T follicular helper cell (primary cell): ENCODE results near the gene DLL3.
"Not testable (repeated sequence)": the region's sequence is repeated elsewhere in the genome, so short reads cannot be mapped to it uniquely, and the experiment has no call there.

Source experiments
- DNase-seq: peaks from one replicate; pipeline ENCODE4 v3.0.0-alpha.2; 2020; ENCODE audit warnings: low read depth
- total RNA-seq, 2 experiments: gene quantifications; one replicate each; lab custom pipeline; 2026; lab: John Stamatoyannopoulos, UW

DLL3 gene, protein sequence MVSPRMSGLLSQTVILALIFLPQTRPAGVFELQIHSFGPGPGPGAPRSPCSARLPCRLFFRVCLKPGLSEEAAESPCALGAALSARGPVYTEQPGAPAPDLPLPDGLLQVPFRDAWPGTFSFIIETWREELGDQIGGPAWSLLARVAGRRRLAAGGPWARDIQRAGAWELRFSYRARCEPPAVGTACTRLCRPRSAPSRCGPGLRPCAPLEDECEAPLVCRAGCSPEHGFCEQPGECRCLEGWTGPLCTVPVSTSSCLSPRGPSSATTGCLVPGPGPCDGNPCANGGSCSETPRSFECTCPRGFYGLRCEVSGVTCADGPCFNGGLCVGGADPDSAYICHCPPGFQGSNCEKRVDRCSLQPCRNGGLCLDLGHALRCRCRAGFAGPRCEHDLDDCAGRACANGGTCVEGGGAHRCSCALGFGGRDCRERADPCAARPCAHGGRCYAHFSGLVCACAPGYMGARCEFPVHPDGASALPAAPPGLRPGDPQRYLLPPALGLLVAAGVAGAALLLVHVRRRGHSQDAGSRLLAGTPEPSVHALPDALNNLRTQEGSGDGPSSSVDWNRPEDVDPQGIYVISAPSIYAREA
- 0.12 to 0.91 reads per million in 2 experiments for total RNA-seq

DNA sequence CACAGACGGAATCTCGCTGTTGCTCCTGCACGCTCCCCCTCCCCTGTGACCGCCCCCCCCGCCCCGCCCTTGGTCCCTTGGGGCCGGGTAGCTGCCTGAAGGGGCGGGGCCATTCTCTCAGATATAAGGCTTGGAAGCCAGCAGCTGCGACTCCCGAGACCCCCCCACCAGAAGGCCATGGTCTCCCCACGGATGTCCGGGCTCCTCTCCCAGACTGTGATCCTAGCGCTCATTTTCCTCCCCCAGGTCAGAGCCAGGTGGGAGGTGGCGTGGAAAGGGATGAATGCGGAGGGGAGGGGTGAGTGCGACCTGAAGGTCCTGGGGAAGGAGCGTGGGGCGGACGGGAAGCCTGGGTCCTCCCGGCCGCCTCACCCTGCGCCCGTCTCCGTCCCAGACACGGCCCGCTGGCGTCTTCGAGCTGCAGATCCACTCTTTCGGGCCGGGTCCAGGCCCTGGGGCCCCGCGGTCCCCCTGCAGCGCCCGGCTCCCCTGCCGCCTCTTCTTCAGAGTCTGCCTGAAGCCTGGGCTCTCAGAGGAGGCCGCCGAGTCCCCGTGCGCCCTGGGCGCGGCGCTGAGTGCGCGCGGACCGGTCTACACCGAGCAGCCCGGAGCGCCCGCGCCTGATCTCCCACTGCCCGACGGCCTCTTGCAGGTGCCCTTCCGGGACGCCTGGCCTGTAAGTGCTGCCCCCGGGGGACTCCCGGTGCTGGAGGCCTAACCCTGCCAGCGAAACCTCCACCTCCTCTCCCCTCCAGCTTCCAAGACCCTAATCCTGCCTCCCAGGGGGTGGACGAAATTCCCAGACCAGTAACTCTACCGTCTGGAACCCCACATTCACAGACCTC, at the start of gene DLL3:
Gene DLL3 (plus strand): TSS at position 150 of the 845 bp plus-strand sequence. CDS start 28 bp downstream, at position 178.
- no peak for DNase-seq

DNA sequence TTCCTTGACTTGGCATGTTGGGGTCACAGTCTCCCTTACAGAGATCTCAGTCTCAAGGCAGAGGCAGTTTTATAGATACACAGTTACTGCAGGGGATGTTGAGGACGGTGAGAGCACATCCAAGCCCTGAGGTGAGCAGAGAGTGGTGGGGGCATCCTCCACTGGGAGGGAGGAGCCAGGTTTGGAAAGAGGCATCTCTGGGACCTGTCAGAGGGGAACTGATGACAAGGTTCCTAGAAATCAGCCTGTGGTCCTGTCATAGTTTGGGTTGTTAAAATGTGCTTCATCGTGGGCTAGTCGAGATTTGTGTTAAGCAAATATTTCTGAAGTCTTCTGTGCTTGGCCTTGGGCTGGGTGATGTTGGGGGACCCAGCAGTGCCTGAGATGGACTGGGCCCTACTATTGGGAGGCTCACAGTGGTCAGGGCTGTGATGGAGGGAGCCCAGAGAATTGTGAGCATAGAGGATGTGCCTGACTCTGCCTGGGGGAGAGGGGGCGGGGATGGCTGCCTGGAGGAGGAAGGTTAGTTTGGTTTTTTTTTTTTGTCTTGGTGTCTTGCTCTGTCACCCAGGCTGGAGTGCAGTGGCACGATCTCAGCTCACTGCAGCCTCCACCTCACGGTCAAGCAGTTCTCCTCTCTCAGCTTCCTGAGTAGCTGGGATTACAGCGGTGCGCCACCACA, 49.5 kb upstream of the DLL3 start:
- no peak for DNase-seq

DNA sequence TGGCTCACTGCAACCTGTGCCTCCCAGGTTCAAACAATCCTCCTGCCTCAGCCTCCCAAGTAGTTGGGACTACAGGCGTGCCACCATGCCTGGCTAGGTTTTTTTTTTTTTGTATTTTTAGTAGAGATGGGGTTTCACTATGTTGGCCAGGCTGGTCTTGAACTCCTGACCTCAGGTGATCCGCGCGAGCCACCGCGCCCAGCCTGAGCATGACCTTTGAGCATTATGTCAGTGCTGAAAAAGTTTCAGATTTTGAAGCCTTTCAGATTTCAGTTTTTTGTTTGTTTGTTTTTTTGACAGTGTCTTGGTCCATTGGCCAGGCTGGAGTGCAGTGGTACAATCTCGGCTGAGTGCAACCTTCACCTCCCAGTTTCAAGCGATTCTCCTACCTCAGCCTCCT, 47.5 kb upstream of the DLL3 start:
- not testable (repeated sequence) for DNase-seq

DNA sequence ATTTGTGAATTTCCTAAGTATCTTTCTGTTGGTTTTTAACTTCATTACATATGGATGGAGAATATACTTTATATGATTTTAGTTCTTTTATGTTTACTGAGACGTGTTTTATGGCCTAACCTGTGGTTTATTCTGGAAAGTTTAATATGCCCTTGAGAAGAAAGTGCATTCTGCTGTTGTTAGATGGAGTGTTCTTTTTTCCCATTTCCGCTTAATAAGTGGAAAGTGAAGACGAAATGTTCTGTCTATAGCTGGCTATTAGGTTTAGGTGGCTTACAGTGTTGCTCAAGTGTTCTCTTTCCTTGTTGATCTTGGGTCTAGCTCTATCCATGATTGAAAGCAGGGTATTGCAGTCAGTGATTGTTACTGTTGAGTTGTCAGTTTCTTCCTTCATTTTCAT, 35.3 kb upstream of the DLL3 start:
- DNase-seq: no peak

DNA sequence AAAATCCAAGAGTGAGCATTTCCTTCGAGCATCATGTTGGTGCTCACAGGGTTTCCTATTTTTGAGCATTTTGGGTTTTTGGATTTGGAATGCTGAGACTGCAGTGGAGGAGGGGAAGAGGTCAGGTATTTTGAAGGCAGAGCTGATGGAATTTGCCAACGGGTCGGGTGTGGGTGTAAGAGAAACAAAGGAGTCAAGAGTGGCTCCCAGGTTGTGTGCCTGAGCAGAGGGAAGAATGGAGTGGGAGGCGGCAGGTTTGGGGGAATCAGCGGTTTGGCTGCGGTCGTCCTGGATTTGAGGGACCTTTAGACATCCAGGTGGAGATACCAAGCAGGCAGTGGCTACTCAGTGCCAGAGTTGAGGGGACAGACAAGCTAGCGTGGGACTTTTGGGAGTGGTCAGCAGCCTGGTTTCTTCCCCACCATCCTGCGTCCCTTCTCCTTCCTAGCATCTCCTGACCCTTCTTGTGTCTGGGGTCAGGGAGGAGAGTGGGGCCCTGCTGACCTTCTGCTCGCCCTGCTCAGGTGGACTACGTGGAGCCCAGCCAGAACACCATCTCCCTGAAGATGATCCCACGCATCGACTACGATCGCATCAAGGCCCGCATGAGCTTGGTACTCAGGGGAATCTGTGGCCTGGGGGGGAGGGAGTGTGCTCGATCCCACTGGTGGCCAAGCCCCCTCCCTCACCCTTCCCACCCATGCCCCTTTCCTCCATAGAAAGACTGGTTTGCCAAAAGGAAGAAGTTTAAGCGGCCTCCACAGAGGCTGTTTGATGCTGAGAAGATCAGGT, 32.6 kb upstream of the DLL3 start:
- no peak for DNase-seq

DNA sequence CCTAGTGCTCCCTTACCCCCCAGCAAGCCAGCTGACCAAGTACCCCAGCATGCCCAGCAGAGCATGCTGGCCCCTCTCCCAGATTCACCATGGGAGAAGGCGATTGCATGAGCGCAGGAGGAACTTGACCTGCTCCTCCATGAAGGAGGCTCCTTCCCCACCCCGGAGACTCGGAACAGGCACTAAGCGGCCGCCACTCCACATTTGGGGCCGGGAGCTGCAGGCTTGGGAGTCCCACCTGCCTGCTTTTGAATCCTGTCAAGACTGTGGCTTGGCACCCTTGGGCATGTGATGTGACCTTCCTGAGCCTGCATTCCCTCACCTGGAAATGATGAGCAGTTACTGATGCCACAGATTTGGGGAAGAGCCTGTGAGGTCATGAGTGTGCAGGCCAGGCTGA, 30.8 kb upstream of the DLL3 start:
- no peak for DNase-seq

DNA sequence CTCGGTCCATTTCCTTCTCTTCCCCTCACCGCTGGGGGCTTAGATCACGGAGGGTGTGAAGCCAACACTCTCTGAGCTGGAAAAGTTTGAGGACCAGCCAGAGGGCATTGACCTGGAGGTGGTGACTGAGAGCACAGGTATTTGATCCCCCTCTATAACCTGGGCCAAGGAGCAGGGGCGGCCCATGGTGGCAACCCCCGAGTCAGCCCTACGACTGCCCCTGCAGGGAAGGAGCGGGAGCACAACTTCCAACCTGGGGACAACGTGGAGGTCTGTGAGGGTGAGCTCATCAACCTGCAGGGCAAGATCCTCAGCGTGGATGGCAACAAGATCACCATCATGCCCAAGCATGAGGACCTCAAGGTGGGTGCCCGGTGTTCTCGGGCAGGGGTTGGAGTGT, 29.7 kb upstream of the DLL3 start:
- no peak for DNase-seq

DNA sequence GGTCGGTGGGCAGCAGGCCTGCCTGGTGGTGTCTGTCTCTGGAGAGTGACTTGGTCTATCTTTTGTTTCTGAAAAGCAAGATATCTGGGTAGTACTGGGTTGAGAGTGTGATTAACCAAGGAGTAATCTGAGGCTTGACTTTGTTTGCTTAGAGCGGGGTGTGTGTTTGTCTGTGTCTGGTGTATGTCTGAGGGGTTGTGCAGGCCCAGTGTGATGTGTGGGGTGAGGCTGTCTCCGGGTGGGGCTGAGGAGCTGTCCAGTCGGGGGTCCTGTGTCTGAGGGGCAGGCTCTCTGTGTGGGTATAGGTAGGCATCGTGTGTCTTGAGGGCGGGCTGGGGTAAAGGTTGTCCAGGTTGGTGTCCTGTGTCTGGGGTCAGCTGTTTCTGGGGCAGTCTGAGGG, 29.2 kb upstream of the DLL3 start:
- no peak for DNase-seq

DNA sequence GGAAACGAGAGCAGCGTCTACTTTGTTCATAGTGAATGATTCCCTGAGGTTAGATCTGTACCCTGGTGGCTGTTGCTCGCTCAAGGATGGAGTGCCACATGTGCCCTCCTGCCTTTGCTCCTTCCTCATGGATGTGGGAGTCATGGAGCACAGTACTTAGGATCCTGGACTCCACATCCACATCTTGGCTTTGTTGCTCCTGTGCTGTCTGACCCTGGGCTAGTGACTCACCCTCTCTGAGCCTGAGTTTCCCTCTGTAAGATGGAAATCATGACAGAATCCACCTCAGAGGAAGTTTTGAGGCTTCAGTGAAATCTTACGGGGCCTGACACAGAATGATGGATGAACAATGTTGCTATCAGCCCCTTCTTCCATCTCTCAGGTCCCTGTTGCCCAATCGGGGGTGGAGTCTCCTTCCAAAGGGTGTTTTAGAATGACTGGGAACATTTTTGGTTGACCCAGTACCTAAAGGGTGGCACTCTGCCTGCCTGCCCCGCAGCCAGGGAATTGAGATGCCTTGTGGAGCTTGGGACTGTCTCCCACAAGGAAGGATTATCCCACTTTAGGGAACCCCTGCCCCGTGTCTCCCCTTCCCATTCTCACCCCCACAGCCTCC, 27.9 kb upstream of the DLL3 start:
- no peak for DNase-seq

DNA sequence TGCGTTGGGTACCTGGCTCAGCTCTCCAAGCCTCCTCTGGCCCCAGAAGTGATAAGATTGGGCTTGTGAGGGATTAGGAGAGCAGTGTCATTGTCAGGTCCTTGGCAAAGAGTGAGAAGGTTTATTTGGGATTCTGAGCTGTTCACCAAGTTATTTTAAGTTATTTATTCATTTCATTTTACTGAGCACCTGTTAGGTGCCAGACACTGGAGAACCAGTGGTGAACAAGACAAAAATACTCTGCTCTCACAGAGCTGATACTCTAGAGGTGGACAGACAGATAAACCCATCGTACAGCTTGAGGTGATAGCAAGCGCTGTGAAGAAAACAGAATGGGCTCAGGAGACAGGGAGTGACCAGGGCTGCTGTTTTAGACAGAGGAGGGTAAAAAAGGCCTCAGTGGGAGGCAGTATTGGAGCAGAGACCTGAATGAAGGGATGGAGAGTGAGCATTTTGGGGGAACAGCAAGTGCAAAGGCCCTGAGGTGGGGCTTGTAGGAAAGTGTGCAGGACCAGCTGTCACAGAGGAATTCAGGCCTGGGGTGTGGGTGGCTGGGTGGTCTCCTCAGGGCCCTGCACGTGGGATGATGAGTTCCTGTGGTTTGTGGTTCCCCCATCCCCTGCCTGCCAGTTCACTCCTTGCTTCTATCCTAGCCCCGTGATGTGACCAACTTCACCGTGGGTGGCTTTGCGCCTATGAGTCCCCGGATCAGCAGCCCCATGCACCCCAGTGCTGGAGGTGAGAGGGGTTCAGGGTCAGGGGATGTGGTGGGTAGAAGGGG, 26.8 kb upstream of the DLL3 start:
- DNase-seq: no peak

DNA sequence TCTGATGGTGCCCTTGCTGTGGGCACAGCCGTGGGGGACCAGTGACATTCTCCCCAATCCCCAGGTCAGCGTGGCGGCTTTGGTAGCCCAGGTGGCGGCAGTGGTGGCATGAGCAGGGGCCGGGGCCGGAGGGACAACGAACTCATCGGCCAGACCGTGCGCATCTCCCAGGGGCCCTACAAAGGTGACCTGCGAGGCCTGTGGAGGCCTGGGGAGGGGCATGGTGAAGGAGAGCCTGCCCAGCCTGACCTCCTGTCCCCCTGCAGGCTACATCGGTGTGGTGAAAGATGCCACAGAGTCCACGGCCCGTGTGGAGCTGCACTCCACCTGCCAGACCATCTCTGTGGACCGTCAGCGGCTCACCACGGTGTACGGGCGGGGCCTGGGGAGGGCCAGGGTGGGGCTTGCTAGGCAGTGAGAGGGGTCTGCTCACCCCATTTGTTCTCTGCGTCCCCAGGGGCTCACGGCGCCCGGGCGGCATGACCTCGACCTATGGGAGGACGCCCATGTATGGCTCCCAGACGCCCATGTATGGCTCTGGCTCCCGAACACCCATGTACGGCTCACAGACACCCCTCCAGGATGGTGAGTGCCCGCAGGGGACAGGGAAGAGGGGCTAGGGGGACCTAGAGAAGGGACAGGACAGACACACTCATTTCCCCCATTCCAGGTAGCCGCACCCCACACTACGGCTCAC, 25.9 kb upstream of the DLL3 start:
- no peak for DNase-seq

DNA sequence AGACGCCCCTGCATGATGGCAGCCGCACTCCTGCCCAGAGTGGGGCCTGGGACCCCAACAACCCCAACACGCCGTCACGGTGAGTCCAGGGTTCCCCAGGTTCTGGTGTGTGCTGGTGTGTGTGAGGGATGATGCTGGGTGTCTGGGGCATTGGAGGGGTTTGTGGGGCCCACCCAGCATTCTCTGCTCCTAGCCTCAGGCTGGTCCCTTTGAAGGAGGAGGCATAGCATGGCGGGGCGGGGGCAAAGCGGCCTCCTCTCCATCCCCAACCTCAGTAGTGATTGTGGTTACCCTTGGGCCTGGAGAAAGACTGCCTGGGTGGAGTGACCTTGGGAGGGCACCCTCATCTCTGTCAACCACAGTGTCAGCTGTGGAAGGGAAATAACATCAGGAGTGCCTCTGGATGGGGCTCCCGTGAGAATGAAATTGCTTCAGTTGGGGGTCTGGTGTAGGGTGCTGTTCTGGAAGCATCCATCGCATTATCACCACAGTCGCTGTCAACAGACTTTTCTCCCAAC, 25.2 kb upstream of the DLL3 start:
- DNase-seq: no peak

DNA sequence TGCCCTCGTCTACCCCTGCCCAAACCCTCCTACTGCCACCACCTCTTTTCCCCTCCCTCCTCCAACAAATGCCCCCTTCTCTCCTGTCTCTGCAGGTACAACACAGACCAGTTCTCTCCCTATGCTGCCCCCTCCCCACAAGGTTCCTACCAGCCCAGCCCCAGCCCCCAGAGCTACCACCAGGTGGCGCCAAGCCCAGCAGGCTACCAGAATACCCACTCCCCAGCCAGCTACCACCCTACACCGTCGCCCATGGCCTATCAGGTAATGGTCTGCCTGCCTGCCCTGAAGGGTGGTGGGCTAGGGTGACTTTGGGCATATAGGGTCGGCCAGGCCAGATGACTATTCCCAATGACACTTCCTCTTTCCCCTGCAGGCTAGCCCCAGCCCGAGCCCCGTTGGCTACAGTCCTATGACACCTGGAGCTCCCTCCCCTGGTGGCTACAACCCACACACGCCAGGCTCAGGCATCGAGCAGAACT, 24.6 kb upstream of the DLL3 start:
- DNase-seq: peak; percentile 62

DNA sequence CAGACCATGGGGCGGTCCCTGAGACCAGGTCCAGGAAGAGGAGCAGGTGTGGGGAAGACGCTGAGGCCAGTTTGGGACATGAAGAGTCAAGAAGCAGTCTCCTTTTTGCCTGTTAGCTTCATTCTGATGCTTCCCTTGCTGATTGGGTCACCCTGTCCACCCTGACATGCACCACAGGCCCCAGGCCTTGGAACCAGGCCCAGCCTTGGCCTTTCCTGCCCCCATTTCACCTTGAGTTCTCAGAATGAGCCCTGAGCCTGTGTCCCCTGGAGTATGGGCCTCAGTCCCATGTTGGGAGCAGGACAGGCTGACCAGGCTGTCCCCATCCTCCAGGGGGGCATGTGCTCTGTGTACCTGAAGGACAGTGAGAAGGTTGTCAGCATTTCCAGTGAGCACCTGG, 23.0 kb upstream of the DLL3 start:
- DNase-seq: no peak

DNA sequence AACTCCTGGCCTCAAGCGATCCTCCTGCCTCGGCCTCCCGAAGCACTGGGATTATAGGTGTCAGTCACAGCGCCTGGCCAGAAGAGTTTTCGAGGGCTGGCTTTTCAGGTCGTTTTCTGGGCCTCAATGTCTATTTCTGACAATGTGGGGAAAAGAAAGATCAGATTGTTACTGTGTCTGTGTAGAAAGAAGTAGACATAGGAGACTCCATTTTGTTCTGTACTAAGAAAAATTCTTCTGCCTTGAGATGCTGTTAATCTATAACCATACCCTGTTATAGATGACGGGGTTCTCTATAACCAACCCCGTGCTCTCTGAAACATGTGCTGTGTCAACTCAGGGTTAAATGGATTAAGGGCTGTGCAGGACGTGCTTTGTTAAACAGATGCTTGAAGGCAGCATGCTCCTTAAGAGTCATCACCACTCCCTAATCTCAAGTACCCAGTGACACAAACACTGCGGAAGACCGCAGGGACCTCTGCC, 19.4 kb upstream of the DLL3 start:
- not testable (repeated sequence) for DNase-seq

DNA sequence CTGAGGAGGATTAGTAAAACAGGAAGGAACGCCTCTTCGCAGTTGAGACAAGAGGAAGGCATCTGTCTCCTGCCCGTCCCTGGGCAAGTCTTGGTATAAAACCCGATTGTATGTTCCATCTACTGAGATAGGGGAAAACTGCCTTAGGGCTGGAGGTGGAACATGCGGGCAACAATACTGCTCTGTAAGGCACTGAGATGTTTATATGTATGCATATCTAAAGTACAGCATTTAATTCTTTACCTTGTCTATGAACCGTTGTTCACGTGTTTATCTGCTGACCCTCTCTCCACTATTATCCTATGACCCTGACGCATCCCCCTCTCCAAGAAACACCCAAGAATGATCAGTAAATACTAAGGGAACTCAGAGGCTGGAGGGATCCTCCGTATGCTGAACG, 18.8 kb upstream of the DLL3 start:
- DNase-seq: no peak

DNA sequence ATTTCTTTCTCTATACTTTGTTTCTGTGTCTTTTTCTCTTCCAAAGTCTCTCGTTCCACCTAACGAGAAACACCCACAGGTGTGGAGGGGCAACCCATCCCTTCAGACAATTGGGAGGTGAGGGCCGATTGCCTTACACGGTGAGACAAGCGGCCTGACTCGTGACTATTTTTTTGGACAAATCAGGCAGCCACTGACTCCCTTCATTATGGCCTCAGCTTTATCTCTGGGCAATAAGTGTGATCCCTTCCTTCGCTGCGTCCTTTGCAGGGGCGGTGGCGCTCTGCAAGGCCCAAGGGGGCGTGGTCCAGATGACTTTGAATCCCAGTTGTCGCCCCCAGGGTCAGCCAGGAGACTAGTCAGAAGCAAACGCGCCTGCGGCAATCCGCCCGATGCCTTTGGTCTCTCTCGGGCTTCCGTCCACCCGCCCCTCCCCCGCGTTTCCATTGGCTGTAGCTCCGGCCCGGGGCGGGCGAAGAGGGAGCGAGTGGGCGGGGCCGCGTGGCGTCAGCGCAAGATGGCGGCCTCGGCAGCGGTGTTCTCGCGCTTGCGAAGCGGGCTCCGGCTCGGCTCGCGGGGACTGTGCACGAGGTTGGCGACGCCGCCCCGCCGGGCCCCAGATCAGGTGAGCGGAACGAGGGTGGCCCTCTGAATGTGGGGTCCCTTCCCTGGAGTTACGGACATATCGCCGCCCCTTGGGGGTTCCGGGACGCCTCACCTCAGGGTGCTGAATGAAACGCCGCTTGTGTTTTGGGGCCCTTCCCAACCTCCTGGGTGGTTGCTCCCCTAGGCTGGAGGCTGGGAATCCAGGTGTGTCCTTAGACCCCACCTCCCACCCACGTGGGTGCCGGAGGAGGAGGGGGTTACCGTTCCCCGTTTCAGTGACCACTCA, 18.2 kb upstream of the DLL3 start, which contains the start of gene TIMM50:
Gene TIMM50 (plus strand): TSS at position 502 of the 892 bp plus-strand sequence. CDS start 16 bp downstream, at position 518.
- peak; percentile 95 for DNase-seq

DNA sequence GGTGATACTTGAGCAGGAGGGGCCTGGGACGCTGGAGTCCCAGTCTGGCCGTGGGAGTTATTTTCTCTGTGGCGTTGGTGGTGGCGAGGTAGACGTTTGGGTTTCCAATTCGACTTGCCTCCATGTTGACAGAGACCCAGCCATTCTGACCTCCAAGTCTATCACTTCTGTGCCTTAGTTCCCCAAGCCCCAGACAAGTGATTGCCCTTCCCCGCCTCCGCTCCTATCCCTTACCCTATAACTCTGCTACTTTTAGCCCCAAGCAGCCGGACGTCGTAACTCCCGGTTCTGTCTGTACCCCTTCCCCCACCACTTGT, 17.6 kb upstream of the DLL3 start:
- no peak for DNase-seq
